K562 (cell line): ENCODE results near the gene CD248. TPM values are rescaled to one million over a fixed set of nuclear protein-coding genes. Genes with fewer than 3 reads are reported as not detected.

Experiments
- BRF1 ChIP-seq: IDR thresholded peaks from 3 replicates; pipeline ENCODE4 v1.6.1; 2011; ENCODE audit warnings: borderline replicate concordance, mild to moderate bottlenecking; ENCODE audit not compliant: insufficient read length; ENCODE audit errors: extremely low read depth
- DNMT1 ChIP-seq: fragments of 450-650 bp; IDR thresholded peaks from 2 replicates; pipeline ENCODE4 v1.6.1; 2016; ENCODE audit warnings: antibody characterized with exemption, mild to moderate bottlenecking
- GATA2 ChIP-seq: sonication (generic); formaldehyde crosslinking; IDR thresholded peaks from 2 replicates; pipeline ENCODE4 v1.4.0; 2020; ENCODE audit warnings: mild to moderate bottlenecking, missing genetic modification reagents
- HMG20A ChIP-seq: fragments of 450-650 bp; formaldehyde crosslinking; conservative IDR thresholded peaks from 2 replicates; pipeline ENCODE4 v1.4.0; 2020; ENCODE audit warnings: mild to moderate bottlenecking, mixed read lengths
- KAT8 ChIP-seq: fragments of 450-650 bp; IDR thresholded peaks from 2 replicates; pipeline ENCODE4 v1.6.1; 2016; ENCODE audit warnings: low read depth, mild to moderate bottlenecking
- KDM1A ChIP-seq, 2 experiments: fragments of 450-650 bp; IDR thresholded peaks; 2 replicates each; pipeline ENCODE4 v1.6.1; 2016; ENCODE audit warnings: mild to moderate bottlenecking in 2 of 2
- KHSRP ChIP-seq: fragments of 450-650 bp; IDR thresholded peaks from 2 replicates; pipeline ENCODE4 v1.6.1; 2017
- NR2C1 ChIP-seq, 2 experiments: fragments of 450-650 bp; IDR thresholded peaks; 2 replicates each; pipeline ENCODE4 v1.6.1; 2017; ENCODE audit warnings: mild to moderate bottlenecking in 2 of 2, antibody characterized with exemption in 1 of 2, inconsistent platforms in 1 of 2, missing compliant biosample characterization in 1 of 2, missing genetic modification characterization in 1 of 2
- RCOR1 ChIP-seq, 2 experiments: IDR thresholded peaks; 2 replicates each; pipeline ENCODE4 v1.6.1; 2012; ENCODE audit warnings: low read depth in 2 of 2, low read length in 2 of 2, borderline replicate concordance in 1 of 2, improper control_type of control experiment in 1 of 2
- SETDB1 ChIP-seq: IDR thresholded peaks from one replicate; pipeline ENCODE4 v1.6.1; 2012; ENCODE audit warnings: low read length, control low read depth, inconsistent platforms
- SMAD2 ChIP-seq: fragments of 150-350 bp; IDR thresholded peaks from 2 replicates; pipeline ENCODE4 v1.6.1; 2014; ENCODE audit warnings: low read depth, mild to moderate bottlenecking, low read length
- ZC3H4 ChIP-seq: sonication (generic); formaldehyde crosslinking; IDR thresholded peaks from 2 replicates; pipeline ENCODE4 v1.9.0; 2021; ENCODE audit warnings: missing genetic modification reagents, borderline replicate concordance
- ZNF282 ChIP-seq: sonication (generic); formaldehyde crosslinking; IDR thresholded peaks from 2 replicates; pipeline ENCODE4 v1.8.1; 2023; ENCODE audit warnings: missing genetic modification reagents
- polyA plus RNA-seq, 8 experiments: library from polyadenylated mRNA; depleted of rRNA in 4 of 8; stranded (reverse) in 5 of 8; unstranded in 3 of 8; fragments of >200 nt; fragmentation: Nextera tagmentation in 2 of 8; fragmentation: Illumina TruSeq in 1 of 8; extraction: Ambion mirVana in 2 of 8; extraction: Trizol in 1 of 8; gene quantifications; 2 replicates each; pipeline versions ENCODE4 v1.2.1 to v1.2.3, GENCODE V29; 2011 to 2014; ENCODE audit warnings: inconsistent platforms in 1 of 8, missing spikeins in 1 of 8
- total RNA-seq, 7 experiments: library from RNA; depleted of rRNA in 6 of 7; stranded (reverse); fragments of >200 nt in 6 of 7; fragmentation: Illumina TruSeq in 2 of 7; extraction: Trizol in 2 of 7; gene quantifications; 2 replicates each; pipeline versions ENCODE4 v1.2.1 to v1.2.3, GENCODE V29; 2011 to 2021; ENCODE audit warnings: low replicate concordance in 1 of 7
- TF ChIP-seq, protein P1 (sequence below), 2 experiments: fragments of 250-450 bp in 1 of 2; fragments of 450-650 bp in 1 of 2; sonication (Bioruptor Pico) in 1 of 2; IDR thresholded peaks; 2 replicates each; pipeline versions ENCODE4 v1.6.1 to v1.8.0; 2016 to 2021; ENCODE audit warnings: mild to moderate bottlenecking in 2 of 2, moderate library complexity in 2 of 2, missing compliant biosample characterization in 1 of 2, missing genetic modification characterization in 1 of 2
- TF ChIP-seq, protein P2 (sequence below): sonication (generic); formaldehyde crosslinking; IDR thresholded peaks from 2 replicates; pipeline ENCODE4 v1.8.0; 2022; ENCODE audit warnings: missing genetic modification reagents, mild to moderate bottlenecking, borderline replicate concordance
- TF ChIP-seq, protein P3 (sequence below), 2 experiments: IDR thresholded peaks; 2 replicates each; pipeline ENCODE4 v1.6.1; 2011; ENCODE audit warnings: borderline replicate concordance in 1 of 2, control low read depth in 1 of 2, low read depth in 1 of 2, low read length in 1 of 2, mild to moderate bottlenecking in 1 of 2, mixed read lengths in 1 of 2, moderate library complexity in 1 of 2; ENCODE audit not compliant: insufficient read depth in 1 of 2, insufficient read length in 1 of 2, poor library complexity in 1 of 2, severe bottlenecking in 1 of 2; ENCODE audit errors: extremely low read depth in 1 of 2
- TF ChIP-seq, protein P4 (sequence below): fragments of 450-650 bp; IDR thresholded peaks from 2 replicates; pipeline ENCODE4 v1.6.1; 2016; ENCODE audit warnings: low read depth, mild to moderate bottlenecking, moderate library complexity
- TF ChIP-seq, protein P5 (sequence below), 2 experiments: IDR thresholded peaks in 1 of 2; conservative IDR thresholded peaks in 1 of 2; 2 replicates each; pipeline ENCODE4 v1.6.1; 2016; ENCODE audit warnings: low read depth in 2 of 2, mild to moderate bottlenecking in 1 of 2, missing compliant biosample characterization in 1 of 2, missing genetic modification characterization in 1 of 2, moderate library complexity in 1 of 2

CD248 gene
- total and polyA plus RNA-seq, 9 of the 15 experiments (the other 6 are each of a cell fraction or from before 2014, with no cell fraction given) = 0.09 TPM; not detected in 8

DNA sequence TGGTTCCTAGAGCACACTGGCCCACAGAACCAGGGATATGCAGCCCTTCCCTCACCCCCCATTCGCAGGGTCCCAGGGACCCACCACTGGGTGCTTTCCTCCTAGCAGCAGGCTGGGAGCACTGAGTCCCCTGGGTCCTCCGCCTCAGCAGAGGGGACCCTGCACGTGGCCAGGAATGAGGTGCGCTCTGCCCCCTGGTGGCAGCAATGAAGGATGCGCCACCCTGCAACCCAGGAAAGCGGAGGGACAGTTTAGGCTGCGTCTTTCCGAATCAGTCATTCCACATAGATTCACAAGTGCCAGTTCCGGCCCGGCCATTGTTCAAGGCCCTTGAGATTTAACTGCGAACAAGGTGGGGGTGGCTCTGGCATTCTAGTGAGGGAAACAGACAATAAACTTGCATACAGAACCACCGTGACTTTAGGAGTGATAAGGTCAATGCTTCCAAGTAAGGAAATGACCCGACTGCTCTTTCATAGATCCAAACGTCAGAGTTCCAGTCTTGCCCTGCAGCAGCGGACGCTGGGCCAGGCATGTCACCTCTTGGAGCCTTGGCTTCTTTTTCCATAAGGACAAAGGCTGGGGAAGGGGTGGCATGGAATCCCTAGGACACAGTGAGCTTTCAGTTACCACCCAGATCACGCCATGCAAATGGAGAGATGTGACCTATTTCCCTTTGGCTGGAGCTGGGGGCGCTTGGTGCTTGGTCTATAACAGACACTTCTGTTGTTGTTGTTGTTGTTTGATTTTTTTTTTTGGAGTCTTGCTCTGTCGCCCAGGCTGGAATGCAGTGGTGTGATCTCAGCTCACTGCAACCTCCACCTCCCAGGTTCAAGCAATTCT lies 11.7 kb upstream of the CD248 start (continued):
- TF ChIP-seq KDM1A (IDR thresholded peaks at IDR 0.05) (no peak), DNMT1 (no peak), BRF1 (no peak), ZC3H4 (CRISPR knock-in tag) (no peak), KHSRP (no peak), RCOR1 (IDR thresholded peaks at IDR 0.05; ENCODE audit: borderline replicate concordance in 1 of 2, low read depth in 2 of 2, low read length in 2 of 2) (peak in 1 of 2 experiments; percentile 67; a peak in 1 of 4 replicates), KAT8 (no peak), SMAD2 (no peak), ZNF282 (CRISPR knock-in tag) (peak; percentile 78; the same call in 1 of the 2 replicates), GATA2 (CRISPR knock-in tag) (no peak), HMG20A (CRISPR knock-in tag) (no peak), NR2C1 (IDR thresholded peaks at IDR 0.05) (no peak), NR2C1 (tag; IDR thresholded peaks at IDR 0.05) (0 out of 2 replicates have a peak, but pooled peaks have one; percentile 24), SETDB1 (no peak)
- TF ChIP-seq, protein P1, sequence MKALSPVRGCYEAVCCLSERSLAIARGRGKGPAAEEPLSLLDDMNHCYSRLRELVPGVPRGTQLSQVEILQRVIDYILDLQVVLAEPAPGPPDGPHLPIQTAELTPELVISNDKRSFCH (CRISPR knock-in tag; IDR thresholded peaks at IDR 0.05) = no peak
- TF ChIP-seq, protein P1 (tag; IDR thresholded peaks at IDR 0.05) = no peak; the same call in 1 of the 2 replicates
- TF ChIP-seq, protein P2, sequence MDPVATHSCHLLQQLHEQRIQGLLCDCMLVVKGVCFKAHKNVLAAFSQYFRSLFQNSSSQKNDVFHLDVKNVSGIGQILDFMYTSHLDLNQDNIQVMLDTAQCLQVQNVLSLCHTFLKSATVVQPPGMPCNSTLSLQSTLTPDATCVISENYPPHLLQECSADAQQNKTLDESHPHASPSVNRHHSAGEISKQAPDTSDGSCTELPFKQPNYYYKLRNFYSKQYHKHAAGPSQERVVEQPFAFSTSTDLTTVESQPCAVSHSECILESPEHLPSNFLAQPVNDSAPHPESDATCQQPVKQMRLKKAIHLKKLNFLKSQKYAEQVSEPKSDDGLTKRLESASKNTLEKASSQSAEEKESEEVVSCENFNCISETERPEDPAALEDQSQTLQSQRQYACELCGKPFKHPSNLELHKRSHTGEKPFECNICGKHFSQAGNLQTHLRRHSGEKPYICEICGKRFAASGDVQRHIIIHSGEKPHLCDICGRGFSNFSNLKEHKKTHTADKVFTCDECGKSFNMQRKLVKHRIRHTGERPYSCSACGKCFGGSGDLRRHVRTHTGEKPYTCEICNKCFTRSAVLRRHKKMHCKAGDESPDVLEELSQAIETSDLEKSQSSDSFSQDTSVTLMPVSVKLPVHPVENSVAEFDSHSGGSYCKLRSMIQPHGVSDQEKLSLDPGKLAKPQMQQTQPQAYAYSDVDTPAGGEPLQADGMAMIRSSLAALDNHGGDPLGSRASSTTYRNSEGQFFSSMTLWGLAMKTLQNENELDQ (CRISPR knock-in tag) = no peak
- TF ChIP-seq, protein P3, sequence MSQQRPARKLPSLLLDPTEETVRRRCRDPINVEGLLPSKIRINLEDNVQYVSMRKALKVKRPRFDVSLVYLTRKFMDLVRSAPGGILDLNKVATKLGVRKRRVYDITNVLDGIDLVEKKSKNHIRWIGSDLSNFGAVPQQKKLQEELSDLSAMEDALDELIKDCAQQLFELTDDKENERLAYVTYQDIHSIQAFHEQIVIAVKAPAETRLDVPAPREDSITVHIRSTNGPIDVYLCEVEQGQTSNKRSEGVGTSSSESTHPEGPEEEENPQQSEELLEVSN (IDR thresholded peaks at IDR 0.05; ENCODE audit: borderline replicate concordance in 1 of 2, extremely low read depth in 1 of 2, insufficient read depth in 1 of 2, insufficient read length in 1 of 2, low read depth in 1 of 2, low read length in 1 of 2, poor library complexity in 1 of 2, severe bottlenecking in 1 of 2) = peak; percentile 87 to 88
- TF ChIP-seq, protein P4, sequence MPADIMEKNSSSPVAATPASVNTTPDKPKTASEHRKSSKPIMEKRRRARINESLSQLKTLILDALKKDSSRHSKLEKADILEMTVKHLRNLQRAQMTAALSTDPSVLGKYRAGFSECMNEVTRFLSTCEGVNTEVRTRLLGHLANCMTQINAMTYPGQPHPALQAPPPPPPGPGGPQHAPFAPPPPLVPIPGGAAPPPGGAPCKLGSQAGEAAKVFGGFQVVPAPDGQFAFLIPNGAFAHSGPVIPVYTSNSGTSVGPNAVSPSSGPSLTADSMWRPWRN = no peak
- TF ChIP-seq, protein P5, sequence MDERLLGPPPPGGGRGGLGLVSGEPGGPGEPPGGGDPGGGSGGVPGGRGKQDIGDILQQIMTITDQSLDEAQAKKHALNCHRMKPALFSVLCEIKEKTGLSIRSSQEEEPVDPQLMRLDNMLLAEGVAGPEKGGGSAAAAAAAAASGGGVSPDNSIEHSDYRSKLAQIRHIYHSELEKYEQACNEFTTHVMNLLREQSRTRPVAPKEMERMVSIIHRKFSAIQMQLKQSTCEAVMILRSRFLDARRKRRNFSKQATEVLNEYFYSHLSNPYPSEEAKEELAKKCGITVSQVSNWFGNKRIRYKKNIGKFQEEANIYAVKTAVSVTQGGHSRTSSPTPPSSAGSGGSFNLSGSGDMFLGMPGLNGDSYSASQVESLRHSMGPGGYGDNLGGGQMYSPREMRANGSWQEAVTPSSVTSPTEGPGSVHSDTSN (CRISPR knock-in tag; IDR thresholded peaks at IDR 0.05; ENCODE audit: low read depth) = no peak
- TF ChIP-seq, protein P5 (tag; conservative IDR thresholded peaks at IDR 0.05; ENCODE audit: low read depth) = no peak
